Kidney epithelial cell (primary cell): ENCODE results near the gene RAB3IL1. TPM values are rescaled to one million over a fixed set of nuclear protein-coding genes. Genes with fewer than 3 reads are reported as not detected.

Source experiments
- DNase-seq: peaks from one replicate; pipeline ENCODE4 v3.0.0-alpha.2; 2010; ENCODE audit warnings: low read depth
- H3K27me3 ChIP-seq: 2 replicates; pipeline ENCODE4 v1.6.0; 2011; ENCODE audit warnings: low read length; ENCODE audit not compliant: control insufficient read depth, insufficient read depth
- H3K36me3 ChIP-seq: 2 replicates; pipeline ENCODE4 v1.5.1; 2011; ENCODE audit warnings: low read length; ENCODE audit not compliant: control insufficient read depth, insufficient read depth
- H3K4me3 ChIP-seq: 2 replicates; pipeline ENCODE4 v1.5.1; 2011; ENCODE audit warnings: low read depth, mild to moderate bottlenecking, control low read depth, low read length
- CTCF ChIP-seq: IDR thresholded peaks from 2 replicates; pipeline ENCODE4 v1.5.1; 2011; ENCODE audit warnings: mild to moderate bottlenecking, moderate library complexity, low read length, control low read depth, inconsistent platforms; ENCODE audit not compliant: insufficient read depth, poor library complexity, severe bottlenecking
- total RNA-seq: library from RNA; depleted of rRNA; stranded (reverse); fragments of >200 nt; gene quantifications from 2 replicates; pipeline ENCODE4 v1.2.3, GENCODE V29; 2015

RAB3IL1 gene
- total RNA-seq, 1 donor from 2014 or later, result 5.2 TPM

- Histone ChIP-seq H3K36me3 (no peaks in the 10 kb centered on the region), H3K4me3 (no peak overlapping the region), H3K27me3 (no peaks in the 10 kb centered on the region)
- no peak for DNase-seq
- TF ChIP-seq CTCF, result no peak
These were observed 16.0 kb downstream of the RAB3IL1 start for GRCh38 chr11:61901397-61901796.

GRCh38 chr11:61900251-61900650 lies 17.1 kb downstream of the RAB3IL1 start:
- no peak for TF ChIP-seq CTCF
- no peaks in the 10 kb centered on the region for H3K36me3 ChIP-seq
- no peak for DNase-seq
- no peak overlapping the region for H3K4me3 ChIP-seq
- H3K27me3 ChIP-seq, result no peaks in the 10 kb centered on the region

DNA sequence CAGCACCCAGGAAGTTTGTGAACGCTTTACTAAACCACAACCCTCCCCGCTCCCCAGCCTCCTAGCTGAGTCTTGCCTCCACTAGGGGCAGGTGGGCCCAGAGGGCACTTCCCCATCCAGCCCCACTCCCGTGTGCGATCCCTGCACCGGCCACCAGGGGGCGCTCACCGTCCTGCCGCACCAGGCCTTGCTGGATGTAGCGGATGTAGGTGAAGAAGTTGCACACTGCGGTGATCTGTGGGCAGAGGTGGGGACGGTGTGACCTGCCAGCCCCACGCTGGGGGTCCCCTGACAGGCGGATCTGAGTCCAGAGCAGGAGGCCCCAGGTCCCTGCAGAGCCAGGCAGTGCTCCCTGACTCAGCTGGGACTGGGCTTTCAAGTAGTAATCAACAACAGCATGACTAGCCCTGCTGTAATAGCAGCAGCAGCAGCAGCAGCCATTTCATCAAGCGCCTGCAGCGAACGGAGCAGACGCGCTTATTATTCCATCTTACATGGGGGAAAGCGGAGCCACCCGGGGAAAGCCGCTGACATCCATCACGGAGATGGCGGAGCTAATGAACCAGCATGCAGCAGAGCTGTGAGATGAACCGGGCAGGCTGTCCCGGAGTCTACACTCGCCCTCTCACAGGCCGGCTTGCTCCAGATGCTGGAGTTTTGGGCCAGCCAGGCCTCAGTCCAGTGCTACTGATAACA lies 18.1 kb downstream of the RAB3IL1 start:
- TF ChIP-seq CTCF, result peak; percentile 100
- DNase-seq, result no peak
- no peaks in the 10 kb centered on the region for H3K36me3 ChIP-seq

GRCh38 chr11:61898247-61898582 lies 19.2 kb downstream of the RAB3IL1 start:
- TF ChIP-seq CTCF, result no peak
- H3K36me3 ChIP-seq, result no peaks in the 10 kb centered on the region
- DNase-seq, result no peak
- H3K27me3 ChIP-seq, result no peaks in the 10 kb centered on the region
- no peak overlapping the region for H3K4me3 ChIP-seq

More for the DNA sequence above, 18.1 kb downstream of the RAB3IL1 start:
- Histone ChIP-seq H3K4me3 (no peak overlapping the region), H3K27me3 (no peaks in the 10 kb centered on the region)

- no peaks in the 10 kb centered on the region for H3K27me3 ChIP-seq
- TF ChIP-seq CTCF, result peak; percentile 92
- H3K36me3 ChIP-seq, result no peaks in the 10 kb centered on the region
- H3K4me3 ChIP-seq, result no peak overlapping the region
- no peak for DNase-seq
These were observed 19.7 kb downstream of the RAB3IL1 start for GRCh38 chr11:61897387-61898246.
